C4-2B (cell line): ENCODE data around the gene EID2.

ENCODE experiments used
- H3K27ac ChIP-seq: fragments of 450-650 bp; 2 replicates; pipeline ENCODE4 v1.5.1; 2017
- ZFX ChIP-seq: fragments of 450-650 bp; IDR thresholded peaks from 2 replicates; pipeline ENCODE4 v1.6.1; 2017
- TF ChIP-seq, protein P1 (sequence below): fragments of 450-650 bp; conservative IDR thresholded peaks from 2 replicates; pipeline ENCODE4 v1.5.1; 2017; ENCODE audit warnings: mild to moderate bottlenecking

Gene EID2

DNA sequence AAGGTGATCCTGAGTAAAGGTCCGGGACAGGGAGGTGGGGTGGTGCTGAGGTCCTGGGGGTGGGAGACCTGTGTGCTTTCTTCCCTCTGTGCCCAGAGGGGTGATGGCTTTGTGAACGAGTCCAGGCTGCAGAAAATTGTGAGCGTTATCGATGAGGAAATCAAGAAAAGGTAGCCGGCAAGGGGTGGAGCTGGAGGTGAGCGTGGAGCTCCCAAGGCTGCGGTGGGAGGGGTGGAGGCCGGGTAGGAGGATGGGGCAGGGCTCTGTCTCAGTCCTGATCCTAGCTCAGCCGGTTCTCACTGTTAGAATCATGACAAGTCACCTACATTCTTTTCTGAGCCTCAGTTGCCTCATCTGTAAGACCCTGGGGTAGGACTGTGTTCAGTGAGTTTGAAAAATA lies 21.0 kb downstream of the EID2 start:
- no peak for TF ChIP-seq ZFX
- TF ChIP-seq, protein P1, sequence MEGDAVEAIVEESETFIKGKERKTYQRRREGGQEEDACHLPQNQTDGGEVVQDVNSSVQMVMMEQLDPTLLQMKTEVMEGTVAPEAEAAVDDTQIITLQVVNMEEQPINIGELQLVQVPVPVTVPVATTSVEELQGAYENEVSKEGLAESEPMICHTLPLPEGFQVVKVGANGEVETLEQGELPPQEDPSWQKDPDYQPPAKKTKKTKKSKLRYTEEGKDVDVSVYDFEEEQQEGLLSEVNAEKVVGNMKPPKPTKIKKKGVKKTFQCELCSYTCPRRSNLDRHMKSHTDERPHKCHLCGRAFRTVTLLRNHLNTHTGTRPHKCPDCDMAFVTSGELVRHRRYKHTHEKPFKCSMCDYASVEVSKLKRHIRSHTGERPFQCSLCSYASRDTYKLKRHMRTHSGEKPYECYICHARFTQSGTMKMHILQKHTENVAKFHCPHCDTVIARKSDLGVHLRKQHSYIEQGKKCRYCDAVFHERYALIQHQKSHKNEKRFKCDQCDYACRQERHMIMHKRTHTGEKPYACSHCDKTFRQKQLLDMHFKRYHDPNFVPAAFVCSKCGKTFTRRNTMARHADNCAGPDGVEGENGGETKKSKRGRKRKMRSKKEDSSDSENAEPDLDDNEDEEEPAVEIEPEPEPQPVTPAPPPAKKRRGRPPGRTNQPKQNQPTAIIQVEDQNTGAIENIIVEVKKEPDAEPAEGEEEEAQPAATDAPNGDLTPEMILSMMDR, result no peak
- no peak overlapping the region for H3K27ac ChIP-seq

DNA sequence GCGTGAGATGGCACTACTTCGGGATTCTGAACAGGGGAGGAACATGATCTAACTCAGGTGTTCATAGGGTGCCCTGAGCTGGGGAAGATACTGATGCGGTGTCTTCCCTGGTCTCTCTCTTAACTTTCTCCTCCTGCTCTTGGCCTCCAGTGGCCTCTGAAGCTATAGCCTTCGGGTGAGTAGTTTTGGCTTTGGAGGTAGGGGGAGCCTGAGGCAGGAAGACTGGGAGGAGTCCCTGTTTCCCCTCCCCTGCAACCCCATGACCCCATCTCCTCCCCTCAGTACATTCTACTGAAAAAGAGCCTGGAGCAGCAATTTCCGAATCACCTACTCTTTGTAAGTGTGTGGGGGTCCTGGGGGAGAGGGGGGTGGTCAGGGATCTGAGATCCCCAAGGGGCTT lies 21.5 kb downstream of the EID2 start:
- no peak for TF ChIP-seq ZFX
- TF ChIP-seq, protein P1, result no peak
- H3K27ac ChIP-seq, result no peak overlapping the region

GRCh38 chr19:39517432-39517831 lies 22.5 kb downstream of the EID2 start:
- TF ChIP-seq, protein P1, result no peak
- no peak for TF ChIP-seq ZFX
- no peak overlapping the region for H3K27ac ChIP-seq

DNA sequence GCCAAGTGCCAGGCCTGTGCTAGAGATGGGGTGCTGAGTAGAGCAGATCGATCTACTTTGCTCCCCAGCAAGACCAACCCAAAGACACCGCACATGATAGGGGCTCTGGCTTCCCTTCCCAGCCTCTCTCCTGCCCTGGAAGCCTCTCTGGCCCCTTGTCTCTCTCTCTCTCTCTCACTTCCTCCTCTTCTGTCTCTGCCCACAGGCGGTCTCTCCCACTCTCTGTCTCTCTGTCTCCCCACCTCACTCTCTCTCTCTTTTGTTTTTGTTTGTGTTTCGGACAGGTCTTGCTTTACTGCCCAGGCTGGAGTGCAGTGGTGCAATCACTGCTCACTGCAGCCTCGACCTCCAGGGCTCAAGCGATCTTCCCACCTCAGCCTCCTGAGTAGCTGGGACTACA lies 23.7 kb downstream of the EID2 start:
- H3K27ac ChIP-seq, result no peak overlapping the region
- TF ChIP-seq, protein P1, result no peak
- TF ChIP-seq ZFX, result no peak

GRCh38 chr19:39515551-39516191 lies 24.3 kb downstream of the EID2 start:
- no peak for TF ChIP-seq ZFX
- TF ChIP-seq, protein P1, result no peak
- no peak overlapping the region for H3K27ac ChIP-seq

- no peak within 1 kb of the TSS for H3K27ac ChIP-seq
- TF ChIP-seq, protein P1, result no peak
- TF ChIP-seq ZFX, result no peak
Measured at GRCh38 chr19:39514840-39515550, 25.0 kb downstream of the EID2 start, which contains the start of gene SELENOV. Gene SELENOV, plus strand, starts transcription at chr19:39515139. Its CDS starts 74 bp downstream, at chr19:39515213.

GRCh38 chr19:39512988-39513387 lies 27.0 kb downstream of the EID2 start:
- H3K27ac ChIP-seq, result no peak overlapping the region
- TF ChIP-seq, protein P1, result no peak
- TF ChIP-seq ZFX, result no peak
